C4-2B (cell line): ENCODE data around the gene S100A10.

ENCODE experiments used
- H3K27ac ChIP-seq: fragments of 450-650 bp; 2 replicates; pipeline ENCODE4 v1.5.1; 2017
- ZFX ChIP-seq: fragments of 450-650 bp; IDR thresholded peaks from 2 replicates; pipeline ENCODE4 v1.6.1; 2017
- TF ChIP-seq, protein P1 (sequence below): fragments of 450-650 bp; conservative IDR thresholded peaks from 2 replicates; pipeline ENCODE4 v1.5.1; 2017; ENCODE audit warnings: mild to moderate bottlenecking

S100A10 gene

DNA sequence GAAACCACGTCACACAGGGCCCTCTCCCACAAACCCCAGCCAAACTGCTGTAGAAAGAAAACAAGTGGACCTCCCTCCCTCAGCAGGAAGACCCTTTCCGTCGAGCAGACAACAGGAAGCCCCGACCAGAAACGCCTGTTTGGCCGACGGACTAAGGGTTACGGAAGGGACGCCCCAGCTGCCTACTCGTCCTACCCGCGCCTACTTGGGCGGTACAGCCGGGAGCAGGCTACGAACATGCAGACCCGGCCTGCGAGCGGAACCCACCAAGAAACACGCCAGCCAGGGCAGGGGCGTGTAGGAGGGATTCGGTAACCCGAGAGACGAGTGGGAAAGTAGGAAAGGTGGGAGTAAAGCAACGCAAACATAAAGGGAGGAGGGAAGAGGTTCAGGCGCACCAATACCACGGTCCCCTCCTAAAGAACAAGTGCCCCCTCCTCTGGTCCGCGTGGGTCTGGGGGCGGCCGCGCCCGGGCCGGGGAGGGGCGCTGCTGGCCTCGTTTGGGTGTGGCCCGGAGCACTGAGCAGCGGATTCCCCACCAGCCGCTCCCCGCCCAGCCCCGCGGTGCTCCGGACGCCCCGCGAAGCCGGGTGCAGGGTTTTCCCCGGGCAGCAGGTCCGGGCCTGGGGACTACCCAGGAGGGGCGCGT lies 450 bp downstream of the S100A10 start:
- no peak overlapping the region; the same call in 1 of the 2 replicates for H3K27ac ChIP-seq
- TF ChIP-seq, protein P1, sequence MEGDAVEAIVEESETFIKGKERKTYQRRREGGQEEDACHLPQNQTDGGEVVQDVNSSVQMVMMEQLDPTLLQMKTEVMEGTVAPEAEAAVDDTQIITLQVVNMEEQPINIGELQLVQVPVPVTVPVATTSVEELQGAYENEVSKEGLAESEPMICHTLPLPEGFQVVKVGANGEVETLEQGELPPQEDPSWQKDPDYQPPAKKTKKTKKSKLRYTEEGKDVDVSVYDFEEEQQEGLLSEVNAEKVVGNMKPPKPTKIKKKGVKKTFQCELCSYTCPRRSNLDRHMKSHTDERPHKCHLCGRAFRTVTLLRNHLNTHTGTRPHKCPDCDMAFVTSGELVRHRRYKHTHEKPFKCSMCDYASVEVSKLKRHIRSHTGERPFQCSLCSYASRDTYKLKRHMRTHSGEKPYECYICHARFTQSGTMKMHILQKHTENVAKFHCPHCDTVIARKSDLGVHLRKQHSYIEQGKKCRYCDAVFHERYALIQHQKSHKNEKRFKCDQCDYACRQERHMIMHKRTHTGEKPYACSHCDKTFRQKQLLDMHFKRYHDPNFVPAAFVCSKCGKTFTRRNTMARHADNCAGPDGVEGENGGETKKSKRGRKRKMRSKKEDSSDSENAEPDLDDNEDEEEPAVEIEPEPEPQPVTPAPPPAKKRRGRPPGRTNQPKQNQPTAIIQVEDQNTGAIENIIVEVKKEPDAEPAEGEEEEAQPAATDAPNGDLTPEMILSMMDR = no peak
- TF ChIP-seq ZFX = no peak

DNA sequence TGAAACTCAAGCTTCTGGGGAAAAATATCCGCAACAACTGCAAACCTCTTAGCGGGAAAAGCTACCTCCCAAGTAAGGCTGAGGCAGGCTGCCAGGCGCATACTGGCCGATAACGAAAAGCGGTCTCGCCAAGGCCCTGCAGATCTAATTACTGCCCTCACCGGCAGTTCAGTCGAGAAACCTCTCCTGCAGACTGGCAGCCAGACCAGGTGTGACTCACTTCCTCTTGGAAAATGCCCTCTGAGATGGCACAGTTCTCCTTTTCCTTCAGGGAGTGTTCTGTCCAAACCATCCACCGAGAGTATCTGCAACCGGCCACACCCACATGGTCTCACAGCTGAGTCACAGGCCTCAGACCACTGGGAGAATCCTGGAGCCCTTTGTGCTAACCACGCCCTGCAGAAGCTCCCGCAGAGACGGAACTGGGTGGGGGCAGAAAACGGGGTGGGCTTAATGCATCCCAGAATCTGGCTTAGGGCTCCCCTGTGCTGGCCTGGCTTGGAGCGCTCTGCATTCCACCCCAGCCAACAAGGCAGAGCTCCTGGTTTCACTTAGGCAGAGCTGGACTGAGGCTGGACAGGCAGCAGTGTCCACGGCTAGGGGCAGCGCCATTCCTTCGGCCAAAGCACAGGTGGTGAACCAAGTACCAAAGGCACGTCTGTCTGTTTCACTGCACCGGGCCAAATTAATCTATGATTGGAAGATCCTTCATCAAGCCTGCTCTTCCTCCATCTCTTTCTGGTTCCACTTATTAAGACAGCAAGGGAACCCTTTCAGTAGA lies 1.2 kb downstream of the S100A10 start:
- TF ChIP-seq, protein P1 = no peak
- TF ChIP-seq ZFX = no peak
- peak overlapping the region; percentile 9; the same call in 1 of the 2 replicates for H3K27ac ChIP-seq

DNA sequence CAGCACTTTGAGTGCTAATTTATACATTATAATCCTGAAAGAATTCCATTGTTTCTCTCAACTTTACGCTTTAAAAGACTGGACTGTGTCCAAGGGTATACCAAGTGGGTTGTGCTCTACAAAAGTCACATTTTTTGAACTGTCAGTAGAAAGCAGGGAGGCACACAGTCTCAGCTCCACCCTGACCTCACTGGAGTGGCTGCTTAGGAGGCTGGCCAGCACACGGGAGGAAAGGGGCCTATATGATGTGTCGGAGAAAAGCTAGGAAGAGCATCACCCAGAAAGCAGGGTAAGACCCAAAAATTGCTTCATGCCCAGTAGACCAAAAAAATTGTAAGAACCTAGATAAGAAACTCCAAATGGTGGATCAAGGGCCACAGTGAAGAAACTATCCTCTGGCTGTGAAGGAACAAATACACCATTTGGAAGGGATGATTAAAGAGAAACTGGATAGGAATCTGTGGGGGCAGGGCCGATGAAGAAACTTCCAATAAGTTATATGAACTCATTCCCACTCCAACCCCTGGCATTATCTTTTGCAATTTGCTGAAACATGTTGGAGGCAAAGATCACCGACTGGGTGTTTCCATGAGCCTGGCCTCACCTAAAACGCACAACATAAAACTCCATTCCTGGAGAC lies 1.9 kb downstream of the S100A10 start:
- TF ChIP-seq, protein P1 = no peak
- TF ChIP-seq ZFX = no peak
- H3K27ac ChIP-seq = peak overlapping the region; percentile 9; the same call in 1 of the 2 replicates

DNA sequence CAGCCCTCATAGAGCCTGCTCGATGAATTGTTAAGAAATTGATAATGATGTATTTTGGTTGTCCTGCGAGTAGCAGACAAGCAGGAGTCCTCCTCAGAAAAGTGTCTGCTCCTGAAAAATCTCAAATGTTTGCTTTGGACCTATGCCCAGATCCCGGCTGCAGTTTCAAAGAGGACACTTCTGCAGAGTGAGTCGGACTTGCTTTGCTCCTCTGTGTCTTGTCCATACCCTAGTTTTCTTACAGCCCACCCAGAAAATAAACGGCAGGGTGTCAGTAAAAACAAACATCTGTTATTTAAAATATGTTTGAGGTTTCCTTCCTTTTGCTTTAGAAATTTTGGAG lies 2.8 kb downstream of the S100A10 start:
- TF ChIP-seq, protein P1 = no peak
- TF ChIP-seq ZFX = no peak
- H3K27ac ChIP-seq = peak overlapping the region; percentile 11; the same call in 1 of the 2 replicates

DNA sequence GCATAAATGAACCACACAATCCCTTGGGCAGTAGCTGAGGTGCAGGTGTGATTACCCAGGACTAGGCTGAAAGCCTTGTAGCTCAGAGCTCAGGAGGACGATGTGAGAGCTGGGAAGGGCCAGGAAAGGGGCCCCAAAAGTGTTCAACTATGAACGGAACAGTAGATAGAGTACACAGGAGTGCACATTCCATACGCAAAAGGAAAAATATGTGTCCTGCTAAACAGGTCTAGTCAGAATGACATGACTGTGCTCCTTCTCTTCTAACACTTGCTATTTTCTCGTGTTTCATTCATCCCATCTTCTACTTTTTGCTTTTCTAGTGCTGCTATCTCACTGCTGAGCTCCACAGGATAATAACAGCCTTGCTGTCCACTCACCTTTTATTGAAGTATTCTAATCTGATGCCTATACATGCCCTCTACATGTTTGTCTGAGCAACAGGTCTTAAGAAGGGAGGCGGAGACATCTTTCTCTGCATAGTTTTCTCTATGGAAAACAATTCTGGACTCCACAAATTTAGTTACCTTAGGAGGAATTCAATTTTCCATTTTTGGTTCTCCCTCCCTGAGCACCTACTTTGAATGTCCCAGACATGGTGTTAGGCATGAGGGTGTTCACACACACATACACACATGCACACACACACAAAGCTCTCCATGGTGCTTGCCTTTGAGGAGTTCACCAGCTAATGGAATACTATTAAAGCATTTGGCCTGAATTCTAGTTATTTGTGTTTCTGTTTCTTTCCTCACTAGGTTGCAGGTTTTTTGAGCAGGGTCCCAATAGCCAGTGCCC lies 3.4 kb downstream of the S100A10 start:
- TF ChIP-seq, protein P1 = no peak
- no peak for TF ChIP-seq ZFX
- H3K27ac ChIP-seq = peak overlapping the region; percentile 11; the same call in 1 of the 2 replicates

DNA sequence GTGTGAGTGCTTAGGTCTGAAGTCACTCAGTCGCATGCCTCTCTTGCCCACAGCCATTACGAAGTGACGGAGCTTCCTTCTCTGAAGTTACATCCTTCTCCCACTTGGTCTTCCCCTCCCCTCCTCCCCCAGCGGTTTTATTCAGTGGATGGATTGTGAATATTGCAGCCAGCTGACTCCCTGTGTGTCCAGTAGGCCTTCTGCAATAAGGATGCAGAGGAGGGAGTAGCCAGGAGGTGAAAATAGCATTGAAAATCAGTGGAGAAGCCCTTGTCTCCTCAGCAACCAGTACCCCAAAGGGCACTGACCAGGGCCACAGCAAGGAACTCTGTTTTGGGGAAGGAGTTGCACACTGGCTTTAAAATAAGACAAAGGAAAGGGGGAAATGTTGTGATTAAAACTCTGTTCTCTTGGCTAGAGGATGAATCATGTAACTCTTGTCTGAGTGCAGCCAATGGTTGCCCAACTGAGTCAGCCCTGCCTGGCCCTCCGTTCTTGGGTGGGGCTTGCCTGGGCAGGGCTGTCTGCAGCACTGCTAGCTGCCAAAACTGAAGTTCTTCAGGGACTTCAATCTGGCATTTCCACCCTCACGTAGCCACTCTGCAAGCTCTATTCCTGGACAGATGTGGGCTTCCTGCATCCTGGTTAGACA lies 4.3 kb downstream of the S100A10 start:
- TF ChIP-seq ZFX = no peak
- TF ChIP-seq, protein P1 = no peak
- H3K27ac ChIP-seq = no peak overlapping the region; the same call in 1 of the 2 replicates
